HCT116 (cell line): ENCODE results near the gene PACRG. TPM values are rescaled to one million over a fixed set of nuclear protein-coding genes. Genes with fewer than 3 reads are reported as not detected.

Experiments
- ATAC-seq: fragments of 200-7000 bp; cut with Tn5 transposase; 2 replicates; pipeline ENCODE4 v1.9.1; 2020; ENCODE audit warnings: mild to moderate bottlenecking, moderate library complexity
- BruUV-seq: library from RNA; stranded (reverse); fragments of 400-500 nt; replicated peaks from 2 replicates; lab custom pipeline; 2021; lab: Mats Ljungman, UMichigan
- CTCF ChIA-PET: fragments of 300-600 bp; sonication (Branson Sonifier 250); formaldehyde crosslinking; loops from one replicate; lab custom pipeline; 2021; ENCODE audit warnings: antibody characterized with exemption; lab: Charles Lee
- POLR2A ChIA-PET: fragments of 300-600, 350-600 bp; sonication (Branson Sonifier 250); formaldehyde crosslinking; loops from one replicate; lab custom pipeline; 2021; ENCODE audit warnings: antibody characterized with exemption; lab: Charles Lee
- RAD21 ChIA-PET, 2 experiments: fragments of 300-600 bp; sonication (Branson Sonifier 250); formaldehyde crosslinking; loops; one replicate each; lab custom pipeline; 2023; ENCODE audit warnings: low total read pairs in 2 of 2; ENCODE audit not compliant: uncharacterized antibody in 2 of 2, unreplicated experiment in 2 of 2, low non-redundant PET in 1 of 2; lab: Charles Lee
- DNase-seq: peaks from one replicate; pipeline ENCODE4 v3.0.0-alpha.2; 2010; ENCODE audit warnings: low read depth, low spot score
- H2AFZ ChIP-seq: fragments of 200-600 bp; shearing (Covaris generic), sonication (generic); 2 replicates; pipeline ENCODE4 v1.6.1; 2017; ENCODE audit warnings: low read depth, mixed run types, mixed read lengths, antibody characterized with exemption, low read length; ENCODE audit not compliant: poor library complexity, severe bottlenecking
- H3K27ac ChIP-seq: 2 replicates; pipeline ENCODE4 v1.5.1; 2012; ENCODE audit warnings: low read depth, low read length
- H3K27me3 ChIP-seq: fragments of 200-600 bp; sonication (generic); 2 replicates; pipeline ENCODE4 v1.6.1; 2016; ENCODE audit warnings: mixed run types, low read length, mixed read lengths; ENCODE audit not compliant: insufficient read depth
- H3K36me3 ChIP-seq, 2 experiments: fragments of 200-500 bp in 1 of 2; fragments of 200-600 bp in 1 of 2; sonication (Bioruptor generic) in 1 of 2; sonication (generic) in 1 of 2; 2 replicates each; pipeline versions ENCODE4 v1.5.1 to v1.6.1; 2014 to 2016; ENCODE audit warnings: low read length in 2 of 2, inconsistent platforms in 1 of 2, mixed read lengths in 1 of 2, mixed run types in 1 of 2; ENCODE audit not compliant: insufficient read depth in 2 of 2, control insufficient read depth in 1 of 2
- H3K4me1 ChIP-seq, 2 experiments: fragments of 200-600 bp in 1 of 2; sonication (generic) in 1 of 2; 2 replicates each; pipeline versions ENCODE4 v1.5.1 to v1.6.1; 2012 to 2017; ENCODE audit warnings: low read length in 2 of 2, inconsistent platforms in 1 of 2, mild to moderate bottlenecking in 1 of 2, mixed read lengths in 1 of 2, mixed run types in 1 of 2, moderate library complexity in 1 of 2; ENCODE audit not compliant: insufficient read depth in 2 of 2, control insufficient read depth in 1 of 2
- H3K4me2 ChIP-seq: fragments of 200-600 bp; sonication (generic); 2 replicates; pipeline ENCODE4 v1.6.1; 2017; ENCODE audit warnings: mixed run types, low read length, mixed read lengths
- H3K4me3 ChIP-seq, 2 experiments: fragments of 200-600 bp in 1 of 2; sonication (generic) in 1 of 2; replicated peaks in 1 of 2; 2 replicates each; pipeline ENCODE4 v1.5.1; 2011 to 2016; ENCODE audit warnings: low read length in 2 of 2, control low read depth in 1 of 2, low read depth in 1 of 2, mild to moderate bottlenecking in 1 of 2, mixed read lengths in 1 of 2, mixed run types in 1 of 2
- H3K79me2 ChIP-seq: fragments of 200-600 bp; sonication (generic); 2 replicates; pipeline ENCODE4 v1.6.1; 2017; ENCODE audit warnings: mild to moderate bottlenecking, mixed run types, low read length, moderate library complexity, mixed read lengths; ENCODE audit not compliant: insufficient read depth
- H3K9ac ChIP-seq: fragments of 200-600 bp; sonication (generic); 2 replicates; pipeline ENCODE4 v1.6.1; 2016; ENCODE audit warnings: low read length, mixed read lengths
- H3K9me2 ChIP-seq: fragments of 200-600 bp; sonication (generic), shearing (Covaris generic); 2 replicates; pipeline ENCODE4 v1.6.1; 2017; ENCODE audit warnings: mixed run types, mild to moderate bottlenecking, moderate library complexity; ENCODE audit not compliant: insufficient read depth
- H3K9me3 ChIP-seq, 2 experiments: fragments of 200-500 bp in 1 of 2; fragments of 200-600 bp in 1 of 2; sonication (Bioruptor generic) in 1 of 2; sonication (generic) in 1 of 2; 2 replicates each; pipeline ENCODE4 v1.6.1; 2014 to 2017; ENCODE audit warnings: low read length in 2 of 2, mixed read lengths in 2 of 2, inconsistent platforms in 1 of 2, low read depth in 1 of 2, mild to moderate bottlenecking in 1 of 2, mixed run types in 1 of 2, moderate library complexity in 1 of 2; ENCODE audit not compliant: control insufficient read depth in 1 of 2, insufficient read depth in 1 of 2
- H4K20me1 ChIP-seq: fragments of 200-600 bp; sonication (generic), shearing (Covaris generic); 2 replicates; pipeline ENCODE4 v1.6.1; 2017; ENCODE audit warnings: mixed run types, mild to moderate bottlenecking, moderate library complexity; ENCODE audit not compliant: insufficient read depth
- CTCF ChIP-seq, 3 experiments: fragments of 200-600 bp in 1 of 3; sonication (generic) in 1 of 3; IDR thresholded peaks in 2 of 3; conservative IDR thresholded peaks in 1 of 3; 2 replicates each; pipeline ENCODE4 v1.5.1; 2012 to 2017; ENCODE audit warnings: low read depth in 2 of 3, low read length in 2 of 3, antibody characterized with exemption in 1 of 3, borderline replicate concordance in 1 of 3, control low read depth in 1 of 3, mild to moderate bottlenecking in 1 of 3, mixed read lengths in 1 of 3, mixed run types in 1 of 3, moderate library complexity in 1 of 3; ENCODE audit not compliant: insufficient read depth in 1 of 3
- EGR1 ChIP-seq: IDR thresholded peaks from 2 replicates; pipeline ENCODE4 v1.6.1; 2012; ENCODE audit warnings: low read depth
- ELF1 ChIP-seq: IDR thresholded peaks from 2 replicates; pipeline ENCODE4 v1.6.1; 2012; ENCODE audit warnings: low read depth, borderline replicate concordance
- EZH2 ChIP-seq: fragments of 200-600 bp; sonication (generic); IDR thresholded peaks from 2 replicates; pipeline ENCODE4 v1.6.1; 2017; ENCODE audit warnings: antibody characterized with exemption, mixed run types
- FOSL1 ChIP-seq: IDR thresholded peaks from 2 replicates; pipeline ENCODE4 v1.6.1; 2012; ENCODE audit warnings: low read depth
- POLR2A ChIP-seq: IDR thresholded peaks from 2 replicates; pipeline ENCODE4 v1.7.0; 2011; ENCODE audit warnings: borderline replicate concordance; ENCODE audit not compliant: insufficient read depth, insufficient read length; ENCODE audit errors: extremely low read depth
- RAD21 ChIP-seq: IDR thresholded peaks from 2 replicates; pipeline ENCODE4 v1.6.1; 2012; ENCODE audit warnings: low read depth, mild to moderate bottlenecking
- REST ChIP-seq: IDR thresholded peaks from 2 replicates; pipeline ENCODE4 v1.6.1; 2012; ENCODE audit warnings: low read depth
- SIN3A ChIP-seq: IDR thresholded peaks from 2 replicates; pipeline ENCODE4 v1.6.1; 2012; ENCODE audit warnings: low read depth
- SRF ChIP-seq: IDR thresholded peaks from 2 replicates; pipeline ENCODE4 v1.6.1; 2012; ENCODE audit warnings: low read depth
- ZFX ChIP-seq: fragments of 450-650 bp; IDR thresholded peaks from 2 replicates; pipeline ENCODE4 v1.6.1; 2017
- ZNF274 ChIP-seq: fragments of 200-500 bp; sonication (Bioruptor generic); IDR thresholded peaks from 2 replicates; pipeline ENCODE4 v1.6.1; 2014; ENCODE audit warnings: mild to moderate bottlenecking, low read depth, low read length, inconsistent platforms
- intact Hi-C: fragments of 100-400 bp; cut with micrococcal nuclease; formaldehyde crosslinking; loops from 2 replicates; pipeline ENCODE4 v1.10.0; 2022
- total RNA-seq: library from RNA; stranded (reverse); gene quantifications from one replicate; pipeline ENCODE4 v1.2.1, GENCODE V29; 2021; ENCODE audit not compliant: unreplicated experiment

PACRG gene
- total RNA-seq, 1 experiment from 2014 or later, result 0.71 TPM

- no peak overlapping the region for H3K4me3 ChIP-seq
- H2AFZ ChIP-seq, result no peak overlapping the region
- H3K9ac ChIP-seq, result no peak overlapping the region
- DNase-seq, result no peak
- TF ChIP-seq EZH2 (no peak), CTCF (IDR thresholded peaks at IDR 0.05 in 2 of 3, conservative IDR thresholded peaks at IDR 0.05 in 1 of 3; ENCODE audit: borderline replicate concordance in 1 of 3, insufficient read depth in 1 of 3, low read depth in 2 of 3, low read length in 2 of 3) (no peak), EGR1 (no peak), SIN3A (no peak), RAD21 (no peak), POLR2A (no peak), ZFX (no peak), ELF1 (no peak), SRF (no peak), REST (no peak), FOSL1 (no peak), ZNF274 (no peak)
- H3K4me1 ChIP-seq, result peaks cover 0 to 12% of the 10 kb centered on the region in 2 experiments; a peak in 2 of 4 replicates
- no TSS peak for BruUV-seq
- H3K27ac ChIP-seq, result no peak overlapping the region
- no peaks in the 10 kb centered on the region for H3K9me2 ChIP-seq
- H3K9me3 ChIP-seq, result no peaks in the 10 kb centered on the region
- ChIA-PET RAD21 (no interaction called here), POLR2A (no interaction called here), CTCF (no interaction called here)
- H3K27me3 ChIP-seq, result no peaks in the 10 kb centered on the region
- intact Hi-C loops, result no loop called here
- no peaks in the 10 kb centered on the region for H3K79me2 ChIP-seq
- peak overlapping the region; percentile 48 for H3K4me2 ChIP-seq
- peak; percentile 67 for ATAC-seq
- H3K36me3 ChIP-seq, result no peaks in the 10 kb centered on the region
- no peaks in the 10 kb centered on the region for H4K20me1 ChIP-seq
Observed at GRCh38 chr6:163347021-163347446, 619.3 kb downstream of the PACRG start.
